ENCODE measurements around the gene RDH5.

DNA sequence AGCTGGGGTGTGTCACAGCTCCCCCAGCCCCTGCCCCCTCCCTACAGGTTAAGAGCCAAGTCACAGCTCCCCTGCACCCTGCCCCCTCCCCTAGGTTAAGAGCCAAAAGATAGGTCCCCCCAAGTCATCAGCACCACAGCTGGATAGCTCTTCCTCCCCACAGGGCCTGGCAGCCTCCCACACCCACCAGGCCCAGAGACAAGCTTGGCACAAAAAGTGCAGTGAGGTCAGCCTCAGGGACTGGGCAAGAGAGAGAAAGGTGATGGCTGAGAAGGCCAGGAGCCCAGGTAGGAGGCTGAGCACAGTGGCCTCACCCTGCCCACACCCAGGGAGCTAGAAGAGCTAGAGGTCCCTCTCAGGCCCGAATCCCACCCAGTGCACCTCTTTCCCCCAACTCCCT is 21.2 kb upstream of the RDH5 start:
- TF ChIP-seq GABPB1 (CRISPR knock-in tag; IDR thresholded peaks at IDR 0.05) = no peak
- no peak for TF ChIP-seq ESRRA (CRISPR knock-in tag; IDR thresholded peaks at IDR 0.05; ENCODE audit: borderline replicate concordance)
- TF ChIP-seq NR3C1 (CRISPR knock-in tag; conservative IDR thresholded peaks at IDR 0.05; ENCODE audit: low read depth) = no peak
- TF ChIP-seq SP1 (CRISPR knock-in tag; conservative IDR thresholded peaks at IDR 0.05) = no peak
- TF ChIP-seq, protein P1, sequence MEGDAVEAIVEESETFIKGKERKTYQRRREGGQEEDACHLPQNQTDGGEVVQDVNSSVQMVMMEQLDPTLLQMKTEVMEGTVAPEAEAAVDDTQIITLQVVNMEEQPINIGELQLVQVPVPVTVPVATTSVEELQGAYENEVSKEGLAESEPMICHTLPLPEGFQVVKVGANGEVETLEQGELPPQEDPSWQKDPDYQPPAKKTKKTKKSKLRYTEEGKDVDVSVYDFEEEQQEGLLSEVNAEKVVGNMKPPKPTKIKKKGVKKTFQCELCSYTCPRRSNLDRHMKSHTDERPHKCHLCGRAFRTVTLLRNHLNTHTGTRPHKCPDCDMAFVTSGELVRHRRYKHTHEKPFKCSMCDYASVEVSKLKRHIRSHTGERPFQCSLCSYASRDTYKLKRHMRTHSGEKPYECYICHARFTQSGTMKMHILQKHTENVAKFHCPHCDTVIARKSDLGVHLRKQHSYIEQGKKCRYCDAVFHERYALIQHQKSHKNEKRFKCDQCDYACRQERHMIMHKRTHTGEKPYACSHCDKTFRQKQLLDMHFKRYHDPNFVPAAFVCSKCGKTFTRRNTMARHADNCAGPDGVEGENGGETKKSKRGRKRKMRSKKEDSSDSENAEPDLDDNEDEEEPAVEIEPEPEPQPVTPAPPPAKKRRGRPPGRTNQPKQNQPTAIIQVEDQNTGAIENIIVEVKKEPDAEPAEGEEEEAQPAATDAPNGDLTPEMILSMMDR (IDR thresholded peaks at IDR 0.05) = no peak
- no peak for TF ChIP-seq FOXK1 (CRISPR knock-in tag; IDR thresholded peaks at IDR 0.05)
- TF ChIP-seq, protein P2, sequence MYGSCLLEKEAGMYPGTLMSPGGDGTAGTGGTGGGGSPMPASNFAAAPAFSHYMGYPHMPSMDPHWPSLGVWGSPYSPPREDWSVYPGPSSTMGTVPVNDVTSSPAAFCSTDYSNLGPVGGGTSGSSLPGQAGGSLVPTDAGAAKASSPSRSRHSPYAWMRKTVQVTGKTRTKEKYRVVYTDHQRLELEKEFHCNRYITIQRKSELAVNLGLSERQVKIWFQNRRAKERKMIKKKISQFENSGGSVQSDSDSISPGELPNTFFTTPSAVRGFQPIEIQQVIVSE (CRISPR knock-in tag; IDR thresholded peaks at IDR 0.05; ENCODE audit: borderline replicate concordance) = no peak
- TF ChIP-seq NR1H2 (CRISPR knock-in tag; IDR thresholded peaks at IDR 0.05) = no peak
- no peak for TF ChIP-seq JUN (CRISPR knock-in tag; IDR thresholded peaks at IDR 0.05)

Measured in WTC11 (cell line).